ENCODE results near the gene PEX11G. TPM values are rescaled to one million over a fixed set of nuclear protein-coding genes. Genes with fewer than 3 reads are reported as not detected.

Gene PEX11G
- total RNA-seq, 1 experiment from 2014 or later: 4.3 TPM

GRCh38 chr19:7512400-7512851 is 23.6 kb upstream of the PEX11G start:
- Mint-ChIP-seq H3K9me3 (no peaks in the 10 kb centered on the region), H3K27ac (no peak overlapping the region), H3K4me3 (no peak overlapping the region), H3K27me3 (ENCODE audit: low read depth) (peaks cover 30% of the 10 kb centered on the region), H3K4me1 (peaks cover 26% of the 10 kb centered on the region), H3K36me3 (no peaks in the 10 kb centered on the region)
- TF ChIP-seq EMX1 (CRISPR knock-in tag; IDR thresholded peaks at IDR 0.05): no peak
- TF ChIP-seq ZNF425 (CRISPR knock-in tag; conservative IDR thresholded peaks at IDR 0.05): no peak
- TF ChIP-seq PRDM15 (CRISPR knock-in tag; IDR thresholded peaks at IDR 0.05): no peak
- peak; percentile 37; the same call in 1 of the 2 replicates for TF ChIP-seq NFYB (CRISPR knock-in tag; conservative IDR thresholded peaks at IDR 0.05; ENCODE audit: low read depth)
- TF ChIP-seq ZNF396 (CRISPR knock-in tag; IDR thresholded peaks at IDR 0.05; ENCODE audit: borderline replicate concordance): no peak
- no peak for TF ChIP-seq JAZF1 (CRISPR knock-in tag; IDR thresholded peaks at IDR 0.05)
- POLR2A ChIA-PET: interaction anchor here (0.8 kb wide), 1 partner anchor 23 kb away, joined by 3 read pairs; the partner anchor contains the start of gene PNPLA6
- DNase-seq (ENCODE audit: low spot score): no peak
- CTCF ChIA-PET: interaction anchor here (0.7 to 1.4 kb wide), 5 partner anchors 15 to 168 kb away, joined by 3 to 4 read pairs (median 3); partner anchors contain the start of gene TRAPPC5
- ATAC-seq: no peak

GRCh38 chr19:7509625-7510024 is 20.8 kb upstream of the PEX11G start:
- Mint-ChIP-seq H3K9me3 (no peaks in the 10 kb centered on the region), H3K27ac (no peak overlapping the region), H3K4me1 (peaks cover 19% of the 10 kb centered on the region), H3K27me3 (ENCODE audit: low read depth) (peaks cover 39% of the 10 kb centered on the region), H3K4me3 (no peak overlapping the region), H3K36me3 (no peaks in the 10 kb centered on the region)
- DNase-seq (ENCODE audit: low spot score): peak; percentile 63
- CTCF ChIA-PET: interaction anchor here (1.1 kb wide), 1 partner anchor 12 kb away, joined by 3 read pairs; a partner anchor contains a TSS
- POLR2A ChIA-PET: no interaction called here
- no peak for ATAC-seq
- TF ChIP-seq ZNF121 (CRISPR knock-in tag; IDR thresholded peaks at IDR 0.05): no peak
- TF ChIP-seq MYBL2 (CRISPR knock-in tag; IDR thresholded peaks at IDR 0.05): no peak
- no peak for TF ChIP-seq ZNF232 (CRISPR knock-in tag; IDR thresholded peaks at IDR 0.05)
- no peak for TF ChIP-seq MAX (CRISPR knock-in tag; IDR thresholded peaks at IDR 0.05)
- TF ChIP-seq ERG (CRISPR knock-in tag; IDR thresholded peaks at IDR 0.05): no peak
- TF ChIP-seq ATF6 (CRISPR knock-in tag; IDR thresholded peaks at IDR 0.05): no peak
- TF ChIP-seq NFE2L1 (CRISPR knock-in tag; IDR thresholded peaks at IDR 0.05): peak; percentile 71; the same call in 1 of the 2 replicates
- no peak for TF ChIP-seq AFF4 (CRISPR knock-in tag; IDR thresholded peaks at IDR 0.05; ENCODE audit: borderline replicate concordance)
- TF ChIP-seq SMAD4 (CRISPR knock-in tag; IDR thresholded peaks at IDR 0.05): peak; percentile 68; the same call in 1 of the 2 replicates
- TF ChIP-seq ETV6 (CRISPR knock-in tag; IDR thresholded peaks at IDR 0.05): no peak
- peak; percentile 49; the same call in 1 of the 2 replicates for TF ChIP-seq JUN (CRISPR knock-in tag; IDR thresholded peaks at IDR 0.05)
- no peak for TF ChIP-seq TEAD1 (CRISPR knock-in tag; IDR thresholded peaks at IDR 0.05)
- no peak for TF ChIP-seq E2F1 (CRISPR knock-in tag; IDR thresholded peaks at IDR 0.05)
- no peak for TF ChIP-seq ATF3 (CRISPR knock-in tag; conservative IDR thresholded peaks at IDR 0.05)
- TF ChIP-seq ZNF396 (CRISPR knock-in tag; IDR thresholded peaks at IDR 0.05; ENCODE audit: borderline replicate concordance): no peak

All from WTC11 (cell line).